GM10847 (cell line): Measurements from ENCODE around the gene SHROOM2.

Source experiments
- POLR2A ChIP-seq: IDR thresholded peaks from 2 replicates; pipeline ENCODE4 v1.6.1; 2011; ENCODE audit not compliant: insufficient read length; ENCODE audit errors: extremely low read depth

SHROOM2 gene

GRCh38 chrX:9895225-9895912, 109.1 kb downstream of the SHROOM2 start:
- no peak for TF ChIP-seq POLR2A

- TF ChIP-seq POLR2A = no peak
Observed at GRCh38 chrX:9897761-9898161, 111.5 kb downstream of the SHROOM2 start.

- no peak for TF ChIP-seq POLR2A
Observed at GRCh38 chrX:9899640-9900111, 113.4 kb downstream of the SHROOM2 start.

- TF ChIP-seq POLR2A = no peak
Observed at GRCh38 chrX:9902656-9903055, 116.4 kb downstream of the SHROOM2 start.

GRCh38 chrX:9903146-9903545, 116.9 kb downstream of the SHROOM2 start:
- no peak for TF ChIP-seq POLR2A

- TF ChIP-seq POLR2A = no peak
Observed at GRCh38 chrX:9905288-9905687, 119.1 kb downstream of the SHROOM2 start.

- no peak for TF ChIP-seq POLR2A
Observed at GRCh38 chrX:9905721-9906120, 119.5 kb downstream of the SHROOM2 start.

- TF ChIP-seq POLR2A = no peak
Observed at GRCh38 chrX:9906919-9907318, 120.7 kb downstream of the SHROOM2 start.

GRCh38 chrX:9907645-9908387, 121.6 kb downstream of the SHROOM2 start:
- no peak for TF ChIP-seq POLR2A

GRCh38 chrX:9909254-9909653, 123.0 kb downstream of the SHROOM2 start:
- TF ChIP-seq POLR2A = no peak

- TF ChIP-seq POLR2A = no peak
Observed at GRCh38 chrX:9911487-9911886, 125.3 kb downstream of the SHROOM2 start.

GRCh38 chrX:9912351-9913145, 126.3 kb downstream of the SHROOM2 start:
- TF ChIP-seq POLR2A = no peak

GRCh38 chrX:9913146-9913433, 126.9 kb downstream of the SHROOM2 start:
- TF ChIP-seq POLR2A = no peak

- TF ChIP-seq POLR2A = no peak
Observed at GRCh38 chrX:9917861-9918260, 131.6 kb downstream of the SHROOM2 start.

GRCh38 chrX:9919632-9920172, 133.5 kb downstream of the SHROOM2 start:
- no peak for TF ChIP-seq POLR2A

- TF ChIP-seq POLR2A = no peak
Observed at GRCh38 chrX:9921407-9921806, 135.2 kb downstream of the SHROOM2 start.
